Dendritic cell treated with granulocyte-macrophage colony-stimulating factor and Interleukin-4, amounts not matched to agents 40 ng/mL and 50 ng/mL, for 4 days (primary cell): ENCODE measurements around the gene HS3ST3A1.

Experiments
- H3K27ac Mint-ChIP-seq: one replicate; pipeline ENCODE4 v1.8.0; 2022; ENCODE audit warnings: mild to moderate bottlenecking, mixed read lengths
- H3K27me3 Mint-ChIP-seq: one replicate; pipeline ENCODE4 v1.8.0; 2022; ENCODE audit warnings: mild to moderate bottlenecking, mixed read lengths
- H3K36me3 Mint-ChIP-seq: one replicate; pipeline ENCODE4 v1.8.0; 2022; ENCODE audit warnings: low read depth, mixed read lengths
- H3K4me1 Mint-ChIP-seq: one replicate; pipeline ENCODE4 v1.8.0; 2022; ENCODE audit warnings: low read depth, mixed read lengths
- H3K4me3 Mint-ChIP-seq: one replicate; pipeline ENCODE4 v1.8.0; 2022; ENCODE audit warnings: mild to moderate bottlenecking, moderate library complexity, mixed read lengths
- H3K9me3 Mint-ChIP-seq: one replicate; pipeline ENCODE4 v1.8.0; 2022; ENCODE audit warnings: mixed read lengths
- intact Hi-C: fragments of 100-400 bp; cut with micrococcal nuclease; formaldehyde crosslinking; loops from one replicate; pipeline ENCODE4 v1.15.0; 2022

HS3ST3A1 gene

DNA sequence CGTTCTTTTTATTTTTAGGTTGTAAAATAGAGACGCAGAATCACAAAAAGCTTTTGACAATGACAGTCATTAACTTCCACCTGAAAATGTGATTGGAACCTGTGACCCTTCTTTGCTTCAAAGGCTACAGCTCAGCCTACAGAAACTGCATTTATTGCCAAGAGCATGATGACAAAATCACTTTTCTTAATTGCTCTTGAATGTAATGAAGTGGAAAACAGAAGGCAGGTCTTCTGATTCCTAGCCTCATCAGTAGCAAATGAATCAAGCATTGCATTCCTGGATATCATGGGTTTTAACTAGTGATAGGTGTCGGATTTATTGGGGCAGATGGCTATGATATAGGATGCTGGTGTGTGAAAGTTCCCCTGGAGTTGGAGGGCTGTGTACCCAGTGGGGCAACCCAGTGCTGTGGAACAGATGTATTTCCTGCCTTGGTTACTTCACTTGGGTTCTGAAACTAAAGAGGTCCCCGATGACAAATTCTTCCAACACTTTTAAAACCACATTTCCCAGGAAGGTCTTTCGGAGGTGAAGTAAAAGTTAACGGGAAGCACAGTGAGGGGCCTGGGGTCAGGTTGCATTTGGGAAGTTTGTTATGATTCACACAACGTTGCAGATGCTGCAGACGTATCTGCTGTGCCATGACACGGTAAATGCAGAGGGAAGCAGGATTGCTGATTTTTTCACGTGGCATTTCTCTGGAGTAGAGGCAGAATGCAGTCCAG, 127.5 kb downstream of the HS3ST3A1 start:
- intact Hi-C loops, result loop anchor here (10.0 kb wide), 1 partner anchor 51 kb away; no protein-coding TSS in a partner anchor
- peaks cover 35% of the 10 kb centered on the region for H3K9me3 Mint-ChIP-seq
- no peak overlapping the region for H3K27ac Mint-ChIP-seq
- H3K4me1 Mint-ChIP-seq, result no peaks in the 10 kb centered on the region
- H3K4me3 Mint-ChIP-seq, result no peak overlapping the region
- H3K27me3 Mint-ChIP-seq, result no peaks in the 10 kb centered on the region
- no peaks in the 10 kb centered on the region for H3K36me3 Mint-ChIP-seq

DNA sequence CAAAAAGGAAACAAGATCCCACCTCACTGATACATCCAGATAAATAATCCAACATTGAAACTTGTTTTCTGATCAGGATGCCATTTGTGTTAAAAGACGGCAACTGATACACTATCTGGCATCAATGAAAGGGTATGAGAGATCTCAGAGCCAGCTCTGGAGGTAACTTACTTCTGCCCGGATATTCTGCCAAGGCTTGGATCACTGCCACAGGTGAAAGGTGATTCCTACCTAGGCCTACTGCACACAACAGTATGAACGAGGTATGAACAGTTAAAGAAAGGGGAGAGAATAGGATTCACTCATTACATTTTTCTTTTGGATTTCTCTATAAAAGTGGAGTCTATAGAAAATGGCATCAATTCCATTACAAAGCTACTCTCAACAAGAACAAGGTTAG, 136.1 kb downstream of the HS3ST3A1 start:
- Mint-ChIP-seq H3K4me1 (no peaks in the 10 kb centered on the region), H3K36me3 (no peaks in the 10 kb centered on the region), H3K27me3 (no peaks in the 10 kb centered on the region), H3K4me3 (no peak overlapping the region), H3K9me3 (peaks cover 9% of the 10 kb centered on the region), H3K27ac (no peak overlapping the region)
- intact Hi-C loops, result no loop called here

DNA sequence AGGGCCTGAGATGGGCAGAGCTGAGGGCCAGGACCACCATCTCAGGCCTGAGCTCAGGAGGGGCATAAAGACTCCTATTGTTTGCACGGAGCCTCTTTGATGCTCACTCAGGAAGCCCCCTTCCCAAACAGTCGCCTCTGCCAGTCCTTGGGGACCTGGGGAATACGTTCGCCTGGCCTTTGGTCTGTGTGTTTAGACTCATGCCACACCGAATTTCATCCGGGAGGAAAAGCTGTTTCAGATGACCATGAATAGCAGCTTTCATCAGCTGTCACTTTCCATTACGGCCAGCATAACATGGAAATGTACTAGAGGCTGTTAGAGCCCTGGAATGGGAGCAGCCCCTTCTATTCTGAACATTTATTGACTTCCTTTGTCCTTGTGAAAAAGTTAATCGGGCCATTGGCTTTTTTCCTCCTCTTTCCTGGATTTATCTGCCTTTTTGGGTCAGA, 139.0 kb downstream of the HS3ST3A1 start:
- Mint-ChIP-seq H3K27ac (no peak overlapping the region), H3K36me3 (no peaks in the 10 kb centered on the region), H3K9me3 (no peaks in the 10 kb centered on the region), H3K4me3 (no peak overlapping the region), H3K4me1 (no peaks in the 10 kb centered on the region), H3K27me3 (no peaks in the 10 kb centered on the region)
- intact Hi-C loops, result no loop called here

DNA sequence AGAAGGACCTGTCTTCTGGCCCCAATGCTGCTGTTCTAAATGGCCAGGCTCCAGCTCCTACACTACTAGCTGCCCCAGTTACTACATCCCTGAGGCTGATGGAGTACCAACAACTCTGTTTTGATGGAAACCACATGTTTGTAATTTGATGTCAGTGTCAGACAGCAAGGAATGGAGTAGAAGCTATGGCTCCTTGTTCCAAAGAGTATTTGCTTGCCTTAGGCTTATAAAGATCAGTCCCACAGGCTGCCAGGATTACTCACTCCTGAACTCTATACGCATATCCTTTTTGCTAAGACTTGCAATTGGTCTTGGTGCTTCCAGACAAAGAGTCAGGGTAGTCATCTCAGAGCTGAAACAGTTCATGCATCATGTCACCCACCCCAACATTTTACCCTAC, 139.6 kb downstream of the HS3ST3A1 start:
- H3K4me1 Mint-ChIP-seq, result no peaks in the 10 kb centered on the region
- H3K9me3 Mint-ChIP-seq, result no peaks in the 10 kb centered on the region
- H3K27me3 Mint-ChIP-seq, result no peaks in the 10 kb centered on the region
- intact Hi-C loops, result no loop called here
- H3K36me3 Mint-ChIP-seq, result no peaks in the 10 kb centered on the region
- H3K4me3 Mint-ChIP-seq, result no peak overlapping the region
- no peak overlapping the region for H3K27ac Mint-ChIP-seq

DNA sequence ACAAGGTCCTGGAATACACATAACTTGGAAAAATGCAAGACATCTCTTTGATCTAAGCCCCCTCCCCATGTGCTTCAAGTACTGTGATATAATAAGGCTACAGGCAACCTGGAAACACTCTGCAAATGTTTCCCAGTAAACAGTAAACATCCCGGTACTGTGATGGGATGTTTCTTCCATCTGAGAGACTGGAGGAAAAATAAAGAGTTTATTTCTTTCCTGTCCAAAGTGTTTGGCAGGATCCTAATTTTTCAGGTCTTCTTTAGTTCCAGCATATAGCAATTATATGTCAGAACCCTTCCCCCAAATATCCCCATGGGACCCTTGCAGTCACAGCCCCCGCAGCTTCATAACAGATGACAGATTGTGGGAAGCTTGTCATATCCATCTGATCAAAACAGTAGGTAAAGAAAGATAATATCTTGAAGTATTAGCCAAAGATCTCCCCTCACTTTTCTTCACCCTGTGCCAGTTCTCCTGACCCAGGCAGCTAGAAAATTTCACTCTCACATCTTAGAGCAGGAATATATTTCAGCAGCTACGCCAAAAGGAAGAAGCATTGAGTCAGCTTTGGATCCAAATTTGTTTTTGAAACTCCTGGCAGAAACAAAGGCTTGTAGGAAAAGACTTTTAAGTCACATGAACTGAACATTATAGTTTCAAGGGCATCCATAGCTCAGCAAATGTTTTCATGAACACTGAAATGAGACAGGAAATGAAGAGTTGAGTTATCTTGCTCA, 141.3 kb downstream of the HS3ST3A1 start:
- no peaks in the 10 kb centered on the region for H3K36me3 Mint-ChIP-seq
- H3K27ac Mint-ChIP-seq, result no peak overlapping the region
- H3K27me3 Mint-ChIP-seq, result no peaks in the 10 kb centered on the region
- H3K4me1 Mint-ChIP-seq, result no peaks in the 10 kb centered on the region
- H3K4me3 Mint-ChIP-seq, result no peak overlapping the region
- no peaks in the 10 kb centered on the region for H3K9me3 Mint-ChIP-seq
- intact Hi-C loops, result no loop called here

DNA sequence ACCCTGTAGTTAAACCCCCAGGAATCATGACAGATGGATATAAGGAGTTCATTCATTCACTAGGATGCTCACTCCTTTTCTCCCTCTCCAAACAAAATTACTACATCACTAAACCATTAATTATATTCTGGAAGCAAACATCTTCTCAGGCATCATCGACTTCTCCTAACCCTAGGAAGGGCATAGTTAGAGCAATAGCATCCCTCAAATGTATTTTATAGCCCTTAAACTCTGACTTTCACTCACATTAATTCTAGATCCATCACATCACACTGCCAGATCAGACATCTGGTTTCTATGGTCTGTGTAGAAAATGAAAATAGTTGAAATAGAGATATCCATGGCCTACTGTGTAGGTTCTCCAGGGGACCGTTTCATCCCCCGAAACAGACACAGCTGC, 143.9 kb downstream of the HS3ST3A1 start:
- no peak overlapping the region for H3K4me3 Mint-ChIP-seq

More for the DNA sequence above, 143.9 kb downstream of the HS3ST3A1 start:
- H3K4me1 Mint-ChIP-seq, result no peaks in the 10 kb centered on the region
- H3K36me3 Mint-ChIP-seq, result no peaks in the 10 kb centered on the region
- no peaks in the 10 kb centered on the region for H3K9me3 Mint-ChIP-seq
- intact Hi-C loops, result no loop called here
- no peak overlapping the region for H3K27ac Mint-ChIP-seq
- H3K27me3 Mint-ChIP-seq, result no peaks in the 10 kb centered on the region
